ENCODE data around the gene SUN5. TPM values are rescaled to one million over a fixed set of nuclear protein-coding genes. Genes with fewer than 3 reads are reported as not detected.

SUN5 gene
- total RNA-seq, 1 experiment from 2014 or later: not detected

DNA sequence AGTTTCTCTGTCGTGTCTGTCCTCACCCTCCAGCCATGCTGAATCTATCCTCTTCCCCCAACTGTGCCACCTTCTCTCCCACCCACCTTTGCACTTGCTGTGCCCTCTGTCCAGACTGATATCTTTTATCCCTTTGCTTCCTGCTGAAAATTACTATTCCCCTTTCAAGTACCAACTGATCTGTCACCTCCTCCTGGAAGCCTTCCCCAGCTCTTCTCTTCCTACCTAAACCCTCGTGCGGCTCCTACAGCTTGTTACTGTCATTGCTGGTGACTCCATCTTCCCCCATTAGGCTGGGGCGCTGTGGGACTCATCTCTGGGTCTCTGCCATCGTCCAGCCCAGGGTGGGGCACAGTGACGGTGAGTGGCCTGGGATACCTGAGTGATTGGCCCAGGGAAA lies 28.3 kb upstream of the SUN5 start:
- no TSS peak for BruUV-seq (replicated peaks)
- TF ChIP-seq POLR2AphosphoS5 (IDR thresholded peaks at IDR 0.05; ENCODE audit: low read depth, low read length) (no peak), SIN3A (IDR thresholded peaks at IDR 0.05; ENCODE audit: borderline replicate concordance, insufficient read depth, low read depth, low read length) (no peak), TCF7L2 (IDR thresholded peaks at IDR 0.05; ENCODE audit: low read depth, low read length) (no peak)
- TF ChIP-seq, protein P1, sequence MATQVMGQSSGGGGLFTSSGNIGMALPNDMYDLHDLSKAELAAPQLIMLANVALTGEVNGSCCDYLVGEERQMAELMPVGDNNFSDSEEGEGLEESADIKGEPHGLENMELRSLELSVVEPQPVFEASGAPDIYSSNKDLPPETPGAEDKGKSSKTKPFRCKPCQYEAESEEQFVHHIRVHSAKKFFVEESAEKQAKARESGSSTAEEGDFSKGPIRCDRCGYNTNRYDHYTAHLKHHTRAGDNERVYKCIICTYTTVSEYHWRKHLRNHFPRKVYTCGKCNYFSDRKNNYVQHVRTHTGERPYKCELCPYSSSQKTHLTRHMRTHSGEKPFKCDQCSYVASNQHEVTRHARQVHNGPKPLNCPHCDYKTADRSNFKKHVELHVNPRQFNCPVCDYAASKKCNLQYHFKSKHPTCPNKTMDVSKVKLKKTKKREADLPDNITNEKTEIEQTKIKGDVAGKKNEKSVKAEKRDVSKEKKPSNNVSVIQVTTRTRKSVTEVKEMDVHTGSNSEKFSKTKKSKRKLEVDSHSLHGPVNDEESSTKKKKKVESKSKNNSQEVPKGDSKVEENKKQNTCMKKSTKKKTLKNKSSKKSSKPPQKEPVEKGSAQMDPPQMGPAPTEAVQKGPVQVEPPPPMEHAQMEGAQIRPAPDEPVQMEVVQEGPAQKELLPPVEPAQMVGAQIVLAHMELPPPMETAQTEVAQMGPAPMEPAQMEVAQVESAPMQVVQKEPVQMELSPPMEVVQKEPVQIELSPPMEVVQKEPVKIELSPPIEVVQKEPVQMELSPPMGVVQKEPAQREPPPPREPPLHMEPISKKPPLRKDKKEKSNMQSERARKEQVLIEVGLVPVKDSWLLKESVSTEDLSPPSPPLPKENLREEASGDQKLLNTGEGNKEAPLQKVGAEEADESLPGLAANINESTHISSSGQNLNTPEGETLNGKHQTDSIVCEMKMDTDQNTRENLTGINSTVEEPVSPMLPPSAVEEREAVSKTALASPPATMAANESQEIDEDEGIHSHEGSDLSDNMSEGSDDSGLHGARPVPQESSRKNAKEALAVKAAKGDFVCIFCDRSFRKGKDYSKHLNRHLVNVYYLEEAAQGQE (IDR thresholded peaks at IDR 0.05; ENCODE audit: insufficient read depth in 1 of 2, low read depth in 2 of 2, low read length in 1 of 2): no peak
- TF ChIP-seq, protein P2, sequence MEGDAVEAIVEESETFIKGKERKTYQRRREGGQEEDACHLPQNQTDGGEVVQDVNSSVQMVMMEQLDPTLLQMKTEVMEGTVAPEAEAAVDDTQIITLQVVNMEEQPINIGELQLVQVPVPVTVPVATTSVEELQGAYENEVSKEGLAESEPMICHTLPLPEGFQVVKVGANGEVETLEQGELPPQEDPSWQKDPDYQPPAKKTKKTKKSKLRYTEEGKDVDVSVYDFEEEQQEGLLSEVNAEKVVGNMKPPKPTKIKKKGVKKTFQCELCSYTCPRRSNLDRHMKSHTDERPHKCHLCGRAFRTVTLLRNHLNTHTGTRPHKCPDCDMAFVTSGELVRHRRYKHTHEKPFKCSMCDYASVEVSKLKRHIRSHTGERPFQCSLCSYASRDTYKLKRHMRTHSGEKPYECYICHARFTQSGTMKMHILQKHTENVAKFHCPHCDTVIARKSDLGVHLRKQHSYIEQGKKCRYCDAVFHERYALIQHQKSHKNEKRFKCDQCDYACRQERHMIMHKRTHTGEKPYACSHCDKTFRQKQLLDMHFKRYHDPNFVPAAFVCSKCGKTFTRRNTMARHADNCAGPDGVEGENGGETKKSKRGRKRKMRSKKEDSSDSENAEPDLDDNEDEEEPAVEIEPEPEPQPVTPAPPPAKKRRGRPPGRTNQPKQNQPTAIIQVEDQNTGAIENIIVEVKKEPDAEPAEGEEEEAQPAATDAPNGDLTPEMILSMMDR (IDR thresholded peaks at IDR 0.05): no peak
- Histone ChIP-seq H3K4me1 (ENCODE audit: control insufficient read depth, insufficient read depth, low read length) (no peaks in the 10 kb centered on the region), H3K27ac (ENCODE audit: low read length) (no peak overlapping the region), H3K9me3 (ENCODE audit: control insufficient read depth, insufficient read depth, low read depth, low read length) (no peaks in the 10 kb centered on the region), H3K27me3 (ENCODE audit: control insufficient read depth, insufficient read depth, low read length) (peaks cover 3% of the 10 kb centered on the region; the same call in 1 of the 2 replicates), H3K36me3 (ENCODE audit: control insufficient read depth, insufficient read depth, low read length) (no peaks in the 10 kb centered on the region), H3K4me3 (ENCODE audit: low read depth in 2 of 2, low read length in 2 of 2) (no peak overlapping the region)
- intact Hi-C loops (cut with micrococcal nuclease; ENCODE audit: unreplicated experiment): no loop called here
- DNase-seq (ENCODE audit: low read depth, low spot score) (no peak), ATAC-seq (no peak)
- ChIA-PET CTCF (no interaction called here), POLR2A (no interaction called here)
- in situ Hi-C loops (cut with HindIII; ENCODE audit: low pct_unique_long_range_greater_than_20kb, low sequenced_read_pairs): no loop called here

DNA sequence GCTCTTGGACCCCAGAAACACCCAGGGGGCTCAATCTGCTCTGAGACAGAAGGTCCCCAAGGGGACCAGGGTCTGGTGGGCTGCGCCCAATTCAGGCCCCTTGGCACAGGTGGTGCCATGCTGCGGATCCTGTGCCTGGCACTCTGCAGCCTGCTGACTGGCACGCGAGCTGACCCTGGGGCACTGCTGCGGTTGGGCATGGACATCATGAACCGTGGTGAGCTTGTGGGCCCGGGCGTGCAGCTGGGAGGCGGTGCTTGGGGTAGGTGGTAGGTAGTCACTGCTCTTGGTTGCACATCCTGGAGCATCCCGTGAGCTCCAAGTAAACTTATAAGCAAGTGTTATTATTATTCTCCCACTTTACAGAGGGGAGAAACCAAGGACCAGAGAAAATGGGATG lies 27.3 kb upstream of the SUN5 start, which contains the start of gene BPIFB6:
BPIFB6 (plus strand) TSS at position 118 of the 400 bp plus-strand sequence; CDS start at position 118, 0 bp downstream.
- Histone ChIP-seq H3K9me3 (ENCODE audit: control insufficient read depth, insufficient read depth, low read depth, low read length) (no peaks in the 10 kb centered on the region), H3K4me1 (ENCODE audit: control insufficient read depth, insufficient read depth, low read length) (no peaks in the 10 kb centered on the region), H3K36me3 (ENCODE audit: control insufficient read depth, insufficient read depth, low read length) (no peaks in the 10 kb centered on the region), H3K27ac (ENCODE audit: low read length) (no peak within 1 kb of the TSS), H3K4me3 (ENCODE audit: low read depth in 2 of 2, low read length in 2 of 2) (no peak within 1 kb of the TSS), H3K27me3 (ENCODE audit: control insufficient read depth, insufficient read depth, low read length) (peaks cover 2% of the 10 kb centered on the region; the same call in 1 of the 2 replicates)
- TF ChIP-seq, protein P1 (IDR thresholded peaks at IDR 0.05; ENCODE audit: insufficient read depth in 1 of 2, low read depth in 2 of 2, low read length in 1 of 2): no peak
- TF ChIP-seq, protein P2 (IDR thresholded peaks at IDR 0.05): no peak
- TF ChIP-seq SIN3A (IDR thresholded peaks at IDR 0.05; ENCODE audit: borderline replicate concordance, insufficient read depth, low read depth, low read length) (no peak), POLR2AphosphoS5 (IDR thresholded peaks at IDR 0.05; ENCODE audit: low read depth, low read length) (no peak), TCF7L2 (IDR thresholded peaks at IDR 0.05; ENCODE audit: low read depth, low read length) (no peak)
- ChIA-PET POLR2A (no interaction called here), CTCF (no interaction called here)
- intact Hi-C loops (cut with micrococcal nuclease; ENCODE audit: unreplicated experiment) (no loop called here), in situ Hi-C loops (cut with HindIII; ENCODE audit: low pct_unique_long_range_greater_than_20kb, low sequenced_read_pairs) (no loop called here)
- BruUV-seq (replicated peaks): no TSS peak
- no peak for DNase-seq (ENCODE audit: low read depth, low spot score)
- ATAC-seq: no peak

Measured in Panc1 (cell line).